CD14-positive monocyte (primary cell): ENCODE results near the gene UTP18. TPM values are rescaled to one million over a fixed set of nuclear protein-coding genes. Genes with fewer than 3 reads are reported as not detected.
"Not testable (repeated sequence)": the region's sequence is repeated elsewhere in the genome, so short reads cannot be mapped to it uniquely, and the experiment has no call there.

ENCODE experiments used
- DNase-seq, 3 donors: peaks; one replicate each; pipeline ENCODE4 v3.0.0-alpha.2; 2011 to 2022
- H2AFZ ChIP-seq: 2 replicates; pipeline ENCODE4 v1.6.0; 2012; ENCODE audit warnings: mild to moderate bottlenecking, low read depth, low read length, inconsistent platforms; ENCODE audit not compliant: insufficient read depth, poor library complexity, severe bottlenecking
- H3K27ac ChIP-seq, 2 donors: 1 replicate in 1 of 2; 2 replicates in 1 of 2; pipeline ENCODE4 v1.5.1; 2012 to 2013; ENCODE audit warnings: low read length in 2 of 2, control low read depth in 1 of 2, inconsistent platforms in 1 of 2, low read depth in 1 of 2, mild to moderate bottlenecking in 1 of 2
- H3K27me3 ChIP-seq, 2 donors: one replicate each; pipeline versions ENCODE4 v1.6.0 to v1.6.1; 2011 to 2013; ENCODE audit warnings: low read length in 2 of 2; ENCODE audit not compliant: control insufficient read depth in 2 of 2, insufficient read depth in 2 of 2
- H3K36me3 ChIP-seq, 2 donors: replicated peaks in 1 of 2; 1 replicate in 1 of 2; 2 replicates in 1 of 2; pipeline versions ENCODE4 v1.5.1 to v1.6.1; 2012 to 2013; ENCODE audit warnings: low read length in 2 of 2, control low read depth in 1 of 2, inconsistent platforms in 1 of 2, mild to moderate bottlenecking in 1 of 2; ENCODE audit not compliant: insufficient read depth in 2 of 2, control insufficient read depth in 1 of 2
- H3K4me1 ChIP-seq, 2 donors: 1 replicate in 1 of 2; 2 replicates in 1 of 2; pipeline versions ENCODE4 v1.5.1 to v1.6.1; 2012 to 2013; ENCODE audit warnings: low read length in 2 of 2, control low read depth in 1 of 2, inconsistent platforms in 1 of 2, mild to moderate bottlenecking in 1 of 2, moderate library complexity in 1 of 2; ENCODE audit not compliant: insufficient read depth in 2 of 2, control insufficient read depth in 1 of 2
- H3K4me2 ChIP-seq: replicated peaks from 2 replicates; pipeline ENCODE3; 2012; ENCODE audit warnings: low read length, moderate library complexity, mild to moderate bottlenecking; ENCODE audit not compliant: poor library complexity, severe bottlenecking; ENCODE audit errors: extremely low read depth
- H3K4me3 ChIP-seq, 3 experiments: fragments of 200-600 bp in 1 of 3; sonication (generic) in 1 of 3; replicated peaks in 1 of 3; 1 replicate in 2 of 3; 2 replicates in 1 of 3; pipeline ENCODE4 v1.5.1; 2011 to 2013; ENCODE audit warnings: low read length in 3 of 3, mild to moderate bottlenecking in 3 of 3, control low read depth in 2 of 3, low read depth in 2 of 3, inconsistent platforms in 1 of 3, moderate library complexity in 1 of 3
- H3K79me2 ChIP-seq: 2 replicates; pipeline ENCODE4 v1.6.0; 2012; ENCODE audit warnings: mild to moderate bottlenecking, control low read depth, inconsistent platforms, low read length, moderate library complexity; ENCODE audit not compliant: insufficient read depth
- H3K9ac ChIP-seq: 2 replicates; pipeline ENCODE4 v1.6.0; 2017; ENCODE audit warnings: low read length, mild to moderate bottlenecking; ENCODE audit not compliant: insufficient read depth, poor library complexity, severe bottlenecking
- H3K9me3 ChIP-seq, 2 donors: replicated peaks in 1 of 2; 1 replicate in 1 of 2; 2 replicates in 1 of 2; pipeline versions ENCODE4 v1.5.1 to v1.6.1; 2012 to 2013; ENCODE audit warnings: low read length in 2 of 2, control low read depth in 1 of 2; ENCODE audit not compliant: control insufficient read depth in 1 of 2, insufficient read depth in 1 of 2
- H4K20me1 ChIP-seq: 2 replicates; pipeline ENCODE4 v1.6.0; 2012; ENCODE audit warnings: mild to moderate bottlenecking, low read length, control low read depth, moderate library complexity; ENCODE audit not compliant: insufficient read depth
- H3K27ac Mint-ChIP-seq, 7 donors: one replicate each; pipeline ENCODE4 v1.8.0; 2020; ENCODE audit warnings: mild to moderate bottlenecking in 7 of 7, mixed read lengths in 7 of 7, moderate library complexity in 6 of 7, inconsistent platforms in 2 of 7
- H3K27me3 Mint-ChIP-seq, 3 donors: one replicate each; pipeline ENCODE4 v1.8.0; 2021 to 2022; ENCODE audit warnings: low read depth in 3 of 3, mild to moderate bottlenecking in 3 of 3, mixed read lengths in 3 of 3, moderate library complexity in 3 of 3, inconsistent platforms in 1 of 3
- H3K36me3 Mint-ChIP-seq, 2 donors: one replicate each; pipeline ENCODE4 v1.8.0; 2020; ENCODE audit warnings: mixed read lengths in 2 of 2, inconsistent platforms in 1 of 2, mild to moderate bottlenecking in 1 of 2
- H3K4me1 Mint-ChIP-seq: one replicate; pipeline ENCODE4 v1.8.0; 2020; ENCODE audit warnings: mild to moderate bottlenecking, mixed read lengths
- H3K4me3 Mint-ChIP-seq, 2 donors: one replicate each; pipeline ENCODE4 v1.8.0; 2020; ENCODE audit warnings: mild to moderate bottlenecking in 2 of 2, mixed read lengths in 2 of 2, moderate library complexity in 1 of 2
- H3K9me3 Mint-ChIP-seq, 7 donors: one replicate each; pipeline ENCODE4 v1.8.0; 2020 to 2022; ENCODE audit warnings: mixed read lengths in 7 of 7, mild to moderate bottlenecking in 6 of 7, moderate library complexity in 6 of 7, inconsistent platforms in 2 of 7
- CTCF ChIP-seq: fragments of 200-600 bp; IDR thresholded peaks from one replicate; pipeline ENCODE4 v1.8.0; 2022; ENCODE audit warnings: antibody characterized with exemption, mild to moderate bottlenecking
- WGBS: methylation state at CpG from one replicate; pipeline ENCODE4 v1.1.5; 2013; ENCODE audit warnings: missing lambda C conversion rate; ENCODE audit not compliant: insufficient coverage; 5-methylcytosine and 5-hydroxymethylcytosine counted together
- intact Hi-C, 2 donors: fragments of 100-400 bp; cut with micrococcal nuclease; formaldehyde crosslinking; loops; one replicate each; pipeline versions ENCODE4 v1.15.0 to v1.15.1; 2023
- polyA plus RNA-seq, 3 donors: library from polyadenylated mRNA; depleted of rRNA in 1 of 3; unstranded in 2 of 3; stranded (reverse) in 1 of 3; fragments of 300-500 nt in 2 of 3; fragments of >200 nt in 1 of 3; fragmentation: Illumina TruSeq in 2 of 3; gene quantifications; 1 replicate in 2 of 3; 2 replicates in 1 of 3; pipeline ENCODE4 v1.2.3, GENCODE V29; 2012 to 2021

Gene UTP18
- polyA plus RNA-seq, 3 donors, result 13.0 to 31.9 (median 31.6) TPM

GRCh38 chr17:51325471-51325870 is 65.1 kb downstream of the UTP18 start:
- no peaks in the 10 kb centered on the region for H3K4me1 ChIP-seq
- 99% methylated on average over 7 of the region's 7 CpGs for WGBS

GRCh38 chr17:51330861-51331503 is 70.6 kb downstream of the UTP18 start:
- H3K4me1 Mint-ChIP-seq, DNase-seq, H3K4me1 ChIP-seq, H3K27ac ChIP-seq, H2AFZ ChIP-seq, H3K36me3 ChIP-seq, H3K9me3 ChIP-seq, H3K9ac ChIP-seq, H3K36me3 Mint-ChIP-seq, H3K4me2 ChIP-seq, intact Hi-C loops, H3K4me3 ChIP-seq, H3K79me2 ChIP-seq, H4K20me1 ChIP-seq, H3K4me3 Mint-ChIP-seq, H3K27me3 ChIP-seq: not testable (repeated sequence)
- Mint-ChIP-seq H3K27ac (peak overlapping the region in 1 of 7 donors; percentile 33), H3K9me3 (peaks cover 2 to 21% (median 10%) of the 10 kb centered on the region in 7 donors), H3K27me3 (peaks cover 1 to 13% (median 10%) of the 10 kb centered on the region in 3 donors)
- WGBS, result 100% methylated on average over 2 of the region's 7 CpGs

More at GRCh38 chr17:51325471-51325870, 65.1 kb downstream of the UTP18 start:
- no peak overlapping the region for H3K9ac ChIP-seq
- H3K79me2 ChIP-seq, result no peaks in the 10 kb centered on the region
- H3K27ac ChIP-seq, result no peak overlapping the region
- no peaks in the 10 kb centered on the region for H4K20me1 ChIP-seq
- no peak overlapping the region for H3K4me3 ChIP-seq
- Mint-ChIP-seq H3K4me3 (no peak overlapping the region), H3K36me3 (no peaks in the 10 kb centered on the region), H3K9me3 (peaks cover 2 to 16% (median 5%) of the 10 kb centered on the region in 7 donors), H3K4me1 (no peaks in the 10 kb centered on the region), H3K27ac (no peak overlapping the region), H3K27me3 (peaks cover 1 to 14% (median 5%) of the 10 kb centered on the region in 3 donors)
- no peak overlapping the region for H3K4me2 ChIP-seq
- intact Hi-C loops, result no loop called here
- TF ChIP-seq CTCF, result no peak
- no peaks in the 10 kb centered on the region for H3K9me3 ChIP-seq
- DNase-seq, result no peak
- H3K27me3 ChIP-seq, result no peaks in the 10 kb centered on the region
- no peaks in the 10 kb centered on the region for H3K36me3 ChIP-seq
- H2AFZ ChIP-seq, result no peak overlapping the region
